Measurements from ENCODE around the gene SPATA31C1.
"Not testable (repeated sequence)": the region's sequence is repeated elsewhere in the genome, so short reads cannot be mapped to it uniquely, and the experiment has no call there.

The SPATA31C1 gene

DNA sequence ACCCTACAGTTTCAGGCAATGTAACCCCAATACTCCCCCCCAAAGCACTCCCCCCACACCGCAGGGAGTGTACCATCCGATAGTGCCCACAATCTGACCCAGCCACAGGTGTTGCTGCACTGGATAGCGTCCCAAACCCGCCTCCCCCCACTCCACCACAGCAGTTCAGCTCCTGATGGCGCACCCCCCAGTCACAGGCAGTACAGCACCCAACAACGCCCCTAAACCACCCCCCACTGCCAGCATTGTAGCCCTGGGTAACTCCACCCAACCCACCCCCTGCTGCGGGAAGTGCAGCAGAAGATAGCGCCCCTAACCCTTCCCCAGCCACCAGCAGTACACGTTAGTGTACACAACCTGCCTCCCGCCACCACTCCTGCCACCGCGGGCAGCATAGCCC is 20.6 kb downstream of the SPATA31C1 start:
- H3K4me3 ChIP-seq, H3K9ac ChIP-seq, H3K9me3 ChIP-seq, H3K4me1 ChIP-seq, H3K27me3 ChIP-seq, H4K20me1 ChIP-seq, H3K27ac ChIP-seq, H3K4me2 ChIP-seq, H3K36me3 ChIP-seq: not testable (repeated sequence)

- H3K4me3 ChIP-seq, H3K9ac ChIP-seq, H3K27me3 ChIP-seq, H4K20me1 ChIP-seq, H3K4me2 ChIP-seq, H3K36me3 ChIP-seq, H3K9me3 ChIP-seq, H3K27ac ChIP-seq, H3K4me1 ChIP-seq: not testable (repeated sequence)
Measured at GRCh38 chr9:87939096-87939495, 21.3 kb downstream of the SPATA31C1 start.

- no peak overlapping the region for H3K27ac ChIP-seq
- peaks cover 6% of the 10 kb centered on the region; the same call in 1 of the 2 replicates for H3K4me1 ChIP-seq
- H3K9ac ChIP-seq: no peak overlapping the region
- peak overlapping the region; percentile 63 for H3K4me2 ChIP-seq
- no peaks in the 10 kb centered on the region for H3K36me3 ChIP-seq
- no peak overlapping the region for H3K4me3 ChIP-seq
- no peak for TF ChIP-seq Cebpa-rat (IDR thresholded peaks at IDR 0.05)
- H3K9me3 ChIP-seq: no peaks in the 10 kb centered on the region
- H4K20me1 ChIP-seq: peaks cover 8% of the 10 kb centered on the region; the same call in 1 of the 2 replicates
- peaks cover 35% of the 10 kb centered on the region for H3K27me3 ChIP-seq
Measured at GRCh38 chr9:87944096-87944495, 26.3 kb downstream of the SPATA31C1 start.

- Histone ChIP-seq H4K20me1 (peaks cover 8% of the 10 kb centered on the region; the same call in 1 of the 2 replicates), H3K4me3 (no peak overlapping the region), H3K4me2 (peak overlapping the region; percentile 63), H3K36me3 (no peaks in the 10 kb centered on the region), H3K9me3 (no peaks in the 10 kb centered on the region), H3K4me1 (peaks cover 6% of the 10 kb centered on the region; the same call in 1 of the 2 replicates), H3K27ac (no peak overlapping the region), H3K27me3 (peaks cover 35% of the 10 kb centered on the region), H3K9ac (no peak overlapping the region)
- no peak for TF ChIP-seq Cebpa-rat (IDR thresholded peaks at IDR 0.05)
Measured at GRCh38 chr9:87944682-87945081, 26.9 kb downstream of the SPATA31C1 start.

DNA sequence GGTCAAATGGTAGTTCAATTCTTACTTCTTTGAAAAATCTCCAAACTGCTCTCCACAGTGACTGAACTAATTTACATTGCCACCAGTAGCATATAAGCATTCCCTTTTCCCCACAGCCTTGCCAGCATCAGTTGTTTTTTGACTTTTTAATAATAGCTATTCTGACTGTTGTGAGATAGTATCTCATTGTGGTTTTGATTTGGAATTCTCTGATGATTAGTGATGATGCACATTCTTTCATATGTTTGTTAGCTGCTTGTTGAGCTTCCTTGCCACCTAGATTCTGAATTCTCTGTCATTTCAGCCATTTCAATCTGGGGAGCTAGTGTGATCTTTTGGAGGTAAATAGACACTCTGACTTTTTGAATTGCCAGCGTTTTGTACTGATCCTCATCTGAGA is 32.5 kb downstream of the SPATA31C1 start:
- Histone ChIP-seq H3K4me2 (peak overlapping the region; percentile 71), H3K27ac (no peak overlapping the region), H4K20me1 (peaks cover 16% of the 10 kb centered on the region), H3K9me3 (no peaks in the 10 kb centered on the region), H3K4me1 (peaks cover 24% of the 10 kb centered on the region), H3K9ac (no peak overlapping the region), H3K36me3 (no peaks in the 10 kb centered on the region), H3K27me3 (peaks cover 16% of the 10 kb centered on the region), H3K4me3 (no peak overlapping the region)
- no peak for TF ChIP-seq Cebpa-rat (IDR thresholded peaks at IDR 0.05)

DNA sequence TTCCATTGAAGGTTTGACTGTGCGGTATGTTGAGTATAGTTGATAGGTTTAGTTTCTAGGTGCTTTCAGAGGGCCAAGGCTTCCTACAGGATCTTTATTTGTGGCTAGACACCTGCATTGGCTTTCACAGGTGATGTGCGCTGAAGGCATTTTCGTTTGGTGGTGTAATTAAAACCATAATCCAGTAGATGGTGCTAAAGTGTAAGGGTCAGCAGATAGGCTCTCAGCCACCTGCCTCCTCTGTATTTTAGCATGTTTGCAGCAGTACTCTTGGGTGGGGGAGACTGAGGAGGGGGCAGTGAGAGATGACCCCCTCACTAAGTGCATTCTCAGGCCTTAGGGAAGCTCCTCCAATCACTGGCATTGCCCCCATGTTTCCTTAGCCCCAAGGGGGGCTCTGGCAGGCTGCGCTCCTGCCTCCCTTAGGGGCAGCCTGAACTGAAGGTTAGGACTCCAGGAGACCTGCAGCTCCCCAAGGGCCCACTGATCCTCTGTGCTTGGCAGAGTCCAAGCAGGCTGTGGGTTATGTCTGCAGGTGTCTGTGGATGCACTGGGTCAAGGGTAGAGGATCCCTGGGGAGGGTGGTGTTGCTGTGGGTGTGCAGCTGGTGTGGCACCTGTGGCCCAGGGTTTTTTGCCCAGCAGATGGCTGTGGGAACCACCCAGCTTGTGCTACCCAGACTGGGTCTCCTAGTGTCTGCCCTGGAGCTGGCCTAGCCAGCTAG is 33.2 kb downstream of the SPATA31C1 start:
- H3K4me2 ChIP-seq: peak overlapping the region; percentile 71
- no peak overlapping the region for H3K9ac ChIP-seq
- H3K27me3 ChIP-seq: peaks cover 11% of the 10 kb centered on the region; the same call in 1 of the 2 replicates
- H4K20me1 ChIP-seq: peaks cover 16% of the 10 kb centered on the region
- no peak for TF ChIP-seq Cebpa-rat (IDR thresholded peaks at IDR 0.05)
- no peaks in the 10 kb centered on the region for H3K36me3 ChIP-seq
- H3K9me3 ChIP-seq: no peaks in the 10 kb centered on the region
- no peak overlapping the region for H3K27ac ChIP-seq
- H3K4me3 ChIP-seq: no peak overlapping the region
- peaks cover 24% of the 10 kb centered on the region for H3K4me1 ChIP-seq

GRCh38 chr9:87954230-87954629 is 36.5 kb downstream of the SPATA31C1 start:
- H3K4me2 ChIP-seq: no peak overlapping the region
- no peaks in the 10 kb centered on the region for H3K9me3 ChIP-seq
- no peak overlapping the region for H3K27ac ChIP-seq
- no peaks in the 10 kb centered on the region for H3K36me3 ChIP-seq
- no peak overlapping the region for H3K9ac ChIP-seq
- H3K27me3 ChIP-seq: no peaks in the 10 kb centered on the region
- peaks cover 16% of the 10 kb centered on the region for H4K20me1 ChIP-seq
- no peak for TF ChIP-seq Cebpa-rat (IDR thresholded peaks at IDR 0.05)
- peaks cover 24% of the 10 kb centered on the region for H3K4me1 ChIP-seq
- H3K4me3 ChIP-seq: no peak overlapping the region

- Histone ChIP-seq H3K27me3 (no peaks in the 10 kb centered on the region), H3K9me3 (no peaks in the 10 kb centered on the region), H3K4me3 (no peak overlapping the region), H3K27ac (no peak overlapping the region), H4K20me1 (no peaks in the 10 kb centered on the region), H3K4me1 (no peaks in the 10 kb centered on the region), H3K36me3 (no peaks in the 10 kb centered on the region), H3K4me2 (no peak overlapping the region), H3K9ac (no peak overlapping the region)
- no peak for TF ChIP-seq Cebpa-rat (IDR thresholded peaks at IDR 0.05)
Measured at GRCh38 chr9:87957839-87958238, 40.1 kb downstream of the SPATA31C1 start.

DNA sequence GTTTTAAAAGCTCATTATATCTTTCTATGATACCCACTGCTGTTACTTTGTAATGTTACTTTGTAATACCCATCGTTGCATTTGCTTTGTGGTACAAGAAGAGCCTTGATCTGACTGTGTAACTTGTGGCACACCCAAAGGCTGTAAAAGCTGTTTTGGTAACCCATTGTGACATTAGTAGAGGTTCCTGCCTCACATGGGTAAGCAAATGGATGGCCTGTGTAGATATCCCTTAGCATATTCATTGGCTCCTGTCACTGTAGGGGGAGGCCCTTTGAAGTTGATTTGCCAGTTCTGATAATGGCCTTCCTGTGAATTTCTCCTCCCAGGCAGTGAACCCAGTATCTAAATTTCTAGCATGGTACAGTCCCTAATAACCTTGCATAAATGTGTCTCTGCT is 40.8 kb downstream of the SPATA31C1 start:
- no peak overlapping the region for H3K4me3 ChIP-seq
- H3K27ac ChIP-seq: no peak overlapping the region
- no peak for TF ChIP-seq Cebpa-rat (IDR thresholded peaks at IDR 0.05)
- H3K36me3 ChIP-seq: no peaks in the 10 kb centered on the region
- no peaks in the 10 kb centered on the region for H3K27me3 ChIP-seq
- no peak overlapping the region for H3K4me2 ChIP-seq
- no peak overlapping the region for H3K9ac ChIP-seq
- H3K4me1 ChIP-seq: no peaks in the 10 kb centered on the region
- H3K9me3 ChIP-seq: no peaks in the 10 kb centered on the region
- no peaks in the 10 kb centered on the region for H4K20me1 ChIP-seq

GRCh38 chr9:87959916-87960581 is 42.3 kb downstream of the SPATA31C1 start:
- Histone ChIP-seq H3K4me3 (no peak overlapping the region), H3K27me3 (no peaks in the 10 kb centered on the region), H3K36me3 (no peaks in the 10 kb centered on the region), H4K20me1 (no peaks in the 10 kb centered on the region), H3K27ac (no peak overlapping the region), H3K9me3 (no peaks in the 10 kb centered on the region), H3K9ac (no peak overlapping the region), H3K4me1 (no peaks in the 10 kb centered on the region), H3K4me2 (no peak overlapping the region)
- no peak for TF ChIP-seq Cebpa-rat (IDR thresholded peaks at IDR 0.05)

Measured in BLaER1 (cell line).